Activated T-cell treated with anti-CD3 and anti-CD28 coated beads, Interleukin-2, amount 50 U/mL, for 4 hours (primary cell): ENCODE results near the gene CHST9. TPM values are rescaled to one million over a fixed set of nuclear protein-coding genes. Genes with fewer than 3 reads are reported as not detected.
"Not testable (repeated sequence)": the region's sequence is repeated elsewhere in the genome, so short reads cannot be mapped to it uniquely, and the experiment has no call there.

Experiments used
- ATAC-seq, 2 donors: fragments of 200-7000 bp; cut with Tn5 transposase; one replicate each; pipeline ENCODE4 v1.10.0; 2021
- DNase-seq: peaks from one replicate; pipeline ENCODE4 v3.0.0-alpha.2; 2020
- H3K27me3 Mint-ChIP-seq: one replicate; pipeline ENCODE4 v1.8.0; 2021; ENCODE audit warnings: low read depth, mixed read lengths
- H3K36me3 Mint-ChIP-seq: one replicate; pipeline ENCODE4 v1.8.0; 2022; ENCODE audit warnings: mixed read lengths; ENCODE audit not compliant: insufficient read depth
- H3K4me1 Mint-ChIP-seq: one replicate; pipeline ENCODE4 v1.8.0; 2021; ENCODE audit warnings: low read depth, mixed read lengths
- H3K4me3 Mint-ChIP-seq: one replicate; pipeline ENCODE4 v1.8.0; 2021; ENCODE audit warnings: mild to moderate bottlenecking, moderate library complexity, mixed read lengths
- H3K9me3 Mint-ChIP-seq: one replicate; pipeline ENCODE4 v1.8.0; 2021; ENCODE audit warnings: mixed read lengths
- total RNA-seq, 3 donors: library from RNA; stranded (reverse); gene quantifications; one replicate each; pipeline ENCODE4 v1.2.1, GENCODE V29; 2021

The CHST9 gene
- total RNA-seq, 3 donors from 2014 or later, result not detected

DNA sequence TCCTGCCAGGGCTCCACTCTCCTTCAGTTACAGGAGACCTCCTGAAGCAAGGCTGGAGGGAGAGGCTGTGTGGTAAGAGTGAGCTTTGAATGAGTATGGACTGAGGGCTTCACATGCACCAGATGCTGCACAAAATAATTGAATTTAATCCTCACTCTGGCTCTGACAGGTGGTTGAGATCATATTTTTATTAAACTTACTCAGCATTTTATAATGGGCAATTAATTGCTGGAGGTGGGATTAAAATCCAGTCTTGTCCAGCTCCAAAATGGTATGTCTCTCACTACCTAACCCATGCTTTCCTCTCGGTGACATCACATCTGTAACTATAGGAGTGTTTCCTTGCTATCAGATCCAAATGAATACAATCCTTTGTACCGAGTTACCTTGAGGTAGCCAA is 253.4 kb downstream of the CHST9 start:
- no peak overlapping the region for H3K4me3 Mint-ChIP-seq
- ATAC-seq (no peak), DNase-seq (no peak)
- no peaks in the 10 kb centered on the region for H3K27me3 Mint-ChIP-seq
- peaks cover 3% of the 10 kb centered on the region for H3K9me3 Mint-ChIP-seq
- H3K4me1 Mint-ChIP-seq, result no peaks in the 10 kb centered on the region
- H3K36me3 Mint-ChIP-seq, result no peaks in the 10 kb centered on the region

DNA sequence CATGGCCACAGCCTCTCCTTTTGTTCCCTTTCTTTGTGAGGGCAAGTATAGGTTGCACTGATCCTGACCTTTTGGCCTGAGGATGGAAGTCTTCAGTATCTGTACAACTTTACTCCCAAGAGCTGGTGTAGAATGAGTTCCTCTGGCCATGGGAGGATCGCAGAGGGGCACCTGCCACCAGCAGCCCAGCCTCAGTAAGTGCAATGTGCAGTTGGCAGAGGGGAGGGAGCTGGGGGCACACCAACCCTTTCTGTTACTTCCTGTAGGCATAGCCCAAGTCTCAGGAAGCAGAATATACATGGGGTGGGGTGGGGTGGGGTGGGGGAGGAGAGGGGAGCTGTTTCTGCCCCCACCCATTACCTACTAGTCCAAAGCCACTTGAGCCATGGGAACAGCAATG is 254.5 kb downstream of the CHST9 start:
- ATAC-seq (no peak), DNase-seq (no peak)
- Mint-ChIP-seq H3K4me1 (no peaks in the 10 kb centered on the region), H3K4me3 (no peak overlapping the region), H3K36me3 (no peaks in the 10 kb centered on the region), H3K27me3 (no peaks in the 10 kb centered on the region), H3K9me3 (peaks cover 3% of the 10 kb centered on the region)

DNA sequence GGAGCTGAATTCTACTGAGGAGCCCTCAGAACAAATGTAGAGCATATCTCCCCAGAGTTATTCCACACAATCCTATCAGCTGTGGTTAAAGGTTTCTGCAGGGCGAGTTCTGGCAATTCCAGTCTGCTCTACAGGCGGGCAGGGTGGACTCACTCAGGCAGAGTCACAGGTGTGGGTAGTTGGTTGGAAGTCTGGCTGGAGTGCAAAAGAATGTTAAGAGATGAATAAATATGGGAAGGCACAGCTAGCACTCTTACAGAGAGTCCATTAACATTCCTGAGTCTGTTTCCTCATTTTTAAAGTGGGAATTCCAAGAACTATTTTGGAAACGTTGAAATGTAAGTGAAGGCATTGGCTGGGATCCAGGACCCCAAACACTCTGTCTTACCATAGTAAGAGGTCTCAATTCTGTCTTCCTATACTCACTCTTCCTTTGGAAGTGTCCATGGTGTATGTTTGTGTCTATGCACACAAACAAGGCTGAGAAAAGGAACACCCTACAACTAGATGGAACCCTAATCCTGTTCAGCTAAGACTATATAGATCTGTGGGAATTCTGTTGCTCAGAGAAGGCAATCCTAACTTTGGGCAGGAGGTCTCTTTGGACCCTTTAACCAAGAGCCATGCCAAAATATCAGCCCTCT is 256.3 kb downstream of the CHST9 start:
- Mint-ChIP-seq H3K4me3 (no peak overlapping the region), H3K9me3 (peaks cover 3% of the 10 kb centered on the region), H3K36me3 (no peaks in the 10 kb centered on the region), H3K27me3 (no peaks in the 10 kb centered on the region), H3K4me1 (no peaks in the 10 kb centered on the region)
- DNase-seq, result no peak
- ATAC-seq, result no peak

DNA sequence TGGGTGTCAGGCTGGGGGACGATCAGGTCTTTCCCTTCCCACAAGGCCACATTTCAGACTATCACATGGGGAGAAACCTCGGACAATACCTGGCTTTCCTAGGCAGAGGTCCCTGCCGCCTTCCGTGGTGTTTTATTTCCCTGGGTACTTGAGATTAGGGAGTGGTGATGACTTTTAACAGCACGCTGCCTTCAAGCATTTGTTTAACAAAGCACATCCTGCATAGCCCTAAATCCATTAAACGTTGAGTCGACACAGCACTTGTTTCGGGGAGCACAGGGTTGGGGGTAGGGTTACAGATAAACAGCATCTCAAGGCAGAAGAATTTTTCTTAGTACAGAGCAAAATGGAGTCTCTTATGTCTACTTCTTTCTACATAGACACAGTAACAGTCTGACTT is 257.3 kb downstream of the CHST9 start:
- not testable (repeated sequence) for H3K27me3 Mint-ChIP-seq, ATAC-seq, H3K36me3 Mint-ChIP-seq, H3K9me3 Mint-ChIP-seq, DNase-seq, H3K4me1 Mint-ChIP-seq, H3K4me3 Mint-ChIP-seq

DNA sequence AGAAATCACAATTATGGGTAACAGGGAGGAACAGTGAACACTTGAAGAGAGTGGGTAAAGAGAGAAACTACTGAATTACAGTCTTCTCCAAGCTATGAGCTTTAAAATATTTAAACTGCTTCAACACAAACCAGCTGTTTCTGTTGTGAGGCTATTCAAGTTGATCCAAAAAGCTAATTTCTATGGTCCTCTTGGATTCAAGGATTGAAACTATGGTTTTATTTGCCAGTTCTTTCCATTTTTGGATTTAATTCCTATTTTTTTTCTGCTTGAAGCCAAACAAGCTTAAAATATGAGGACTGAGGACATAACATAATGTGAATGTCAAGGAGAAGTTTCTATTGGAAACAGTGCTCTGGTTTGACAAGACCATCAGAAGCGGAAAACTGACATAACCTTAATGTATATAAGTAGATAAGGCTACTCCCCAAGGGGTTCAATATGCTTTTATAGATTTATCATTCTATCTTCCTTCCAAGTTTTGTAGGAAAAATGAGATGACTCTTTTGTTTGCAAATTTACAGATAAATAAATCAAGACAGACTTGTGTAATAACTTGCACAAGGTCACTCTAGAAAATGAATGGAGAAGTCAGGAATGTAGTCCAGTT is 258.9 kb downstream of the CHST9 start:
- ATAC-seq (no peak), DNase-seq (no peak)
- H3K9me3 Mint-ChIP-seq, result peaks cover 7% of the 10 kb centered on the region
- H3K27me3 Mint-ChIP-seq, result no peaks in the 10 kb centered on the region
- H3K4me3 Mint-ChIP-seq, result no peak overlapping the region
- H3K36me3 Mint-ChIP-seq, result no peaks in the 10 kb centered on the region
- H3K4me1 Mint-ChIP-seq, result no peaks in the 10 kb centered on the region

DNA sequence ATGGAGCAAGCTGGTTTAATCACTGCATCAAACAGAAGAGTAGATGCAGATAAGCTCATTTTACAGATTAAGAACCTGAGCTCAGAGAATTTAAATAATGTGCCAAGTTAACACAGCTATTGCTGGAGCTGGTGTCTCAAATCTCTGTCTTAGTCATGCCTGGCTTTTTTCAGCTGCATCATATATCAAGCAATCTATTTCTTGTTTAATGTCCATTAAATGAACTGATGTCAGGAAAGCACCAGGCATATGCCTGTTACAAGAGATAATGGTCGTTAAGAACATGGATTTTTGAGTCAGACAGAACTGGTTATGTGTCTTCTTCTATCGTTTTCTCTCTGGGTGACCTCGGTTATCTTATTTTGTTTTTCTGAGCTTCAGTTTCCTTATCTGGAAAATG is 259.8 kb downstream of the CHST9 start:
- DNase-seq (no peak), ATAC-seq (no peak)
- Mint-ChIP-seq H3K4me1 (no peaks in the 10 kb centered on the region), H3K9me3 (peaks cover 7% of the 10 kb centered on the region), H3K4me3 (no peak overlapping the region), H3K36me3 (no peaks in the 10 kb centered on the region), H3K27me3 (no peaks in the 10 kb centered on the region)

DNA sequence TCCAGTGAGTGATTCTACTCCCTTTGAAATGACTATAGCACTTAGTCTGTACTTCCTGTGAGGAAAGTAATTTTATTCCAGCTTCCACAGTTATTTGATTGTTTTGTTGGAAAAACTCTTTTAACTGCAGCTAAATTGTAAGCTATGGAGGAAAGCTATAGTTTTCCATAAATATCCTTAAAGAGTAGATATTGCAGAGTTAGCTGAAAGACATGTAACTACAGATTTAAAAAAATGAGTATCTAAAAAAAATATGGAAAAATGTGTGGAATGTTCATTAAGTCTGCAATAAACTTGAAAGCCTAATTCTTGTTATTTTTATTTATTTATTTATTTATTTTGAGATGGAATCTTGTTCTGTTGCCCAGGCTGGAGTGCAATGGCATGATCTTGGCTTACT is 262.8 kb downstream of the CHST9 start:
- Mint-ChIP-seq H3K4me3 (no peak overlapping the region), H3K27me3 (no peaks in the 10 kb centered on the region), H3K9me3 (peaks cover 3% of the 10 kb centered on the region), H3K36me3 (no peaks in the 10 kb centered on the region), H3K4me1 (no peaks in the 10 kb centered on the region)
- no peak for DNase-seq
- ATAC-seq, result no peak

DNA sequence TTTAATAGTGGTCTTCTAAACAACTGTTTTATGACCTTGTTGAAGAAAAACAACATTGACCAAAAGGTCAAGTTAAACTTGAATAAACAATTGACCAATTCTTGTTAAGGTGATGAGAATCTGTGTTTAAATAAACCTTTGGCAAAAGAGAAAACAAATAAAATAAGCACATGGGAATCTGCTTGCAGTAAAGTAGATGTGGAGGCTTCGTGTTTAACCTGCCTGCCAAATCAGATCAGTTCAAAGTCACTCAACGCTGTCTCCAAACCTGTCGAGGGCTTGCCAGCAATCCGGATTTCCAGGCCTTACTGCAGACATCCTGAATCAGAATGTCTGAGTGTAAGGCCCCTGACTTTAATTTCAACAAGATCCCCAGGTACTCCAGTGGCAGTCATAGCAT is 264.5 kb downstream of the CHST9 start:
- Mint-ChIP-seq H3K4me3 (no peak overlapping the region), H3K4me1 (no peaks in the 10 kb centered on the region), H3K9me3 (peaks cover 7% of the 10 kb centered on the region), H3K36me3 (no peaks in the 10 kb centered on the region), H3K27me3 (no peaks in the 10 kb centered on the region)
- no peak for ATAC-seq
- no peak for DNase-seq

DNA sequence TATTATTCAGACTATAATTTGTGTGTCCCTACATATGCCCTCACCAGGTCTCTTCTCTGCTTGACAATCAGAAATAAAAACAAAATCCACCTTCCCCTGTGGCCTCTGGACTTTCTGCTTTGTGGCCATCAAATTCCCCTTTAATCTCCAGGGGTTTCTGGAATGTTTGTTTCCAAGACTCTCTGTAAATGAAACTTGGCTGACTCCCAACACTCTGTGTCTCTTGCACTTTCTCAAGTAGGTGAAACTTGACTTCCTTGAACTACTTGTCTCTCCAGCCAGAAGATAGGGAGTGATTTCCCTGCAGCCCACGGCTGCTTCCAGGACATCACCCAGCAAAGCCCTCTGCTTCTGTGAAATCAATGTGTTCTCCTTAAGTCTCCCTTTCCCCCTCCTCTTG is 265.5 kb downstream of the CHST9 start:
- H3K4me1 Mint-ChIP-seq, result no peaks in the 10 kb centered on the region
- H3K27me3 Mint-ChIP-seq, result no peaks in the 10 kb centered on the region
- ATAC-seq (no peak), DNase-seq (no peak)
- no peaks in the 10 kb centered on the region for H3K36me3 Mint-ChIP-seq
- no peak overlapping the region for H3K4me3 Mint-ChIP-seq
- H3K9me3 Mint-ChIP-seq, result peaks cover 8% of the 10 kb centered on the region

DNA sequence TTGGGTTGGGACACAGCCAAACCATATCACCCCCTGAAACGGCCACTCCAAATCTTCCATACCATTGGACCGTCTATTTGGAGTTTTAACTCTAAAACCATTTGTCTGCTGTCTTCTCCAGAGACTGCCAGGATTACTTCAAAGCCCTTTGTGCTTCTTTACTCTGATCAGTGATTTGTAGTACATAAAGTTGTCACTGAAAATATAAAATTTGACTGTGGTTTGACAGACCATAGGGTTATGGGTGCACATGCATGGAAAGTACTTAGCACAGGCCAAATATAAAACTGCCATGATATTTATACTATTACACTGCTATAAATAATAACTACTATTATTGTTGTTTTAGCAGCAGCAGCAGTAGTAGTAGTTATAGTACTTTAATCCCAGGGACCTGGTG is 265.9 kb downstream of the CHST9 start:
- Mint-ChIP-seq H3K4me1 (no peaks in the 10 kb centered on the region), H3K36me3 (no peaks in the 10 kb centered on the region)

DNA sequence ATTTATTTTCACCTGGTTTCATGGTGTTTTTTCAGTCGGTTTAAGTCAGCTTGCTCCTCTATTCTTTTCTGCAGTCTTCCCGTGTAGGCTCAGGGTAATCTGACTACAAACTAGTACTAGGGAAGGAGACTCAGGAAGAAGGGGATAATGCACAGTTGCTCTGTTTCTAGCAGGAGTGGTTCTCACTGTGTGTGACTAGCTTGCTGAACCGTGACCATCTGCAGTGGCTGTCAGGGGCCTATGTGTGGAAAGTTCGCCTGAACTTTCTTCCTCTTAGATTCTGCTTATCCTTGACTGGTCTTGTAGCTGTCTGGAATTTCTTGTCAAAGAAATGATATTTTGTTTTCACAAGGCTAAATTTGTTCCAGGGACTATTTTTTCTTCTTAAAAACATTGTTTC is 273.3 kb downstream of the CHST9 start:
- no peak for DNase-seq
- Mint-ChIP-seq H3K4me1 (no peaks in the 10 kb centered on the region), H3K36me3 (no peaks in the 10 kb centered on the region), H3K9me3 (peaks cover 8% of the 10 kb centered on the region), H3K4me3 (no peak overlapping the region), H3K27me3 (no peaks in the 10 kb centered on the region)
- ATAC-seq, result no peak

More for the DNA sequence above, 265.9 kb downstream of the CHST9 start:
- Mint-ChIP-seq H3K4me3 (no peak overlapping the region), H3K27me3 (no peaks in the 10 kb centered on the region), H3K9me3 (peaks cover 10% of the 10 kb centered on the region)
- ATAC-seq (no peak), DNase-seq (no peak)

DNA sequence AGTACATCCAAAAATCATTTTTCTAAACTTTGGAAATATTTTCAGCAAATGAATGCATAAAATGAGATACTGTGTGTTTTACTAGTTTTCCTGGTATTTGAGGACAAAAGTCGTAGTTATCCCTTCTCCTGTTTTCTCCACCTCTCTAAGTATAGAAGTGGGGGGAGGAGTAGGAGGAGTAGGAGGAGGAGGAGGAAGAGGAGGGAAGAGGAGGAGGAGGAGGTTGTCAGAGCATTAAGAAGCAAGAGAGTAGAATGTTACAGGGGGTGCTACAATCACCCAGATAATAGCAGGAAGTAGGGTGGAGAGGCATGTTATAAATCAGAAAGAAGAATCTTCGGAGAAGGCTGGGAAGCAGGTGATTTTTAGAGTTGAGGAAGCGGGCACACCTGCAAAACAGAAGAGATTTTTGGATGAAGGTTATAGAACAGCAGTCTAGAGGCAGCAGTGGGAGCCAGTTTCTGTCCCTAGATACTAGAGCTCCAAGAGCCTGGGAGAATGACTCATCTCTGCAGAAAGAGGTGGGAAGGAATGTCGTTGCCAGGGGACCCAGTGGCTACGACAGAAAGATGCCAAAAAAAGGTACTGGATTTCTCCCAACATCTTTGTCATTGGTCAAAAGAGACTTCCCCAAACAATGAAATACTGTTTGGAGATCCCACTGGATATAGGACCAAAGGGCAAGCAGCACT is 275.4 kb downstream of the CHST9 start:
- ATAC-seq, result no peak
- Mint-ChIP-seq H3K9me3 (peaks cover 10% of the 10 kb centered on the region), H3K27me3 (no peaks in the 10 kb centered on the region), H3K36me3 (no peaks in the 10 kb centered on the region), H3K4me1 (no peaks in the 10 kb centered on the region), H3K4me3 (no peak overlapping the region)
- DNase-seq, result no peak

DNA sequence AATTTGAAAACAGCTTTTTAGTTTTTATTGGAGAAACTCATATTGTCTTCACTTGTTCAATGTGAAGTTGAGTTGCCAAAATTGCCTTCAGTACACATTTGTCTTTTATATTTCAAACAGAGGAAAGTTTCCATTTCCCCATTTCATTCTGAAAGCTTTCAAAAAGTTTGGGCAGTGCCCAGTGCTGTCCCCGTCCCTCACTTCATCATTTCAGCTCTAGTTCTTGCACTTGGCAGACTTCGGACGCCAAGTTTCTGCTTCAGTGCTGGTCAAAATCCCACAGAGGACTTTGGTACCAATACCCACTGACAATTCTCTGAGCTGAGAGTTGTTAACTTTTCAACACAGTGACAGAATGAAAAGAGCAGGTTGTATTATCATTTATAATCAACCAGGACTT is 276.2 kb downstream of the CHST9 start:
- Mint-ChIP-seq H3K4me1 (no peaks in the 10 kb centered on the region), H3K4me3 (no peak overlapping the region), H3K9me3 (peaks cover 14% of the 10 kb centered on the region), H3K27me3 (no peaks in the 10 kb centered on the region), H3K36me3 (no peaks in the 10 kb centered on the region)
- ATAC-seq, result no peak
- no peak for DNase-seq

DNA sequence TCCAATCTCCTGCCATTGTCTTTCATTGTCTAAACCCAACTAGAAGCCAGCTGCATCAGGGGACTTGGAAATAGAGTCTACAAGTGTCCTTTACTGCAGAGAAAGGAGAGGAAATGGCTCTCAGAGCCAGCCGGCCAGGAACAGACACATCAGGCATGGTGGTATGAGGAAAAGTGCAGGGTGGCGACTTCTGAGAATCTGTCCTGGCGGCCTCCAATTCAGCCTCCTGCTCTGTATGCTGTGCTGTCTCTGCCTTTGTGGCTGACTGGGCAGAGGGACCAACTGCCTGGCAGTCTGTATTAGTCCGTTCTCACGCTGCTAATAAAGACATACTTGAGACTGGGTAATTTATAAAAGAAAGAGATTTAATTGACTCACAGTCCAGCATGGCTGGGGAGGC is 282.8 kb downstream of the CHST9 start:
- DNase-seq (no peak), ATAC-seq (no peak)

DNA sequence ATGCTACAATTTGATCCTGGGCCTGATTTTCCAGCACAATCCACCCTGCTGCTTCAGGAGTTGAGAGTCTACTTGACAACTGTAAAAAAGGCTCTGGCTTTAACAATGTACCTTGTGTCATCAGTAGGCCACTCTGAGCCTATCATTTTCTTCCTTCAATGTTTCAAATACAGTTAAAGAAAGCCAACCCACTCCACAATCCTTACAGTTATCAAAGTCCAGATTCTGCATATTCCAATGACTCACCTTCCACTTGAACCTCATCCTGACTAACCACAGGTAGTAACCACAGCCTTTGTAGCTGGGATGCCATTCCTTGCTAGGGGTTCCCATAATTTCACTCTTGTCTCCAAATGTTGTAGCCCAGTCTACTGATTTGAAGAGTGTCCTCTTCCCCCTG is 284.1 kb downstream of the CHST9 start:
- Mint-ChIP-seq H3K4me3 (no peak overlapping the region), H3K27me3 (no peaks in the 10 kb centered on the region), H3K4me1 (no peaks in the 10 kb centered on the region), H3K9me3 (peaks cover 16% of the 10 kb centered on the region), H3K36me3 (no peaks in the 10 kb centered on the region)
- no peak for ATAC-seq
- no peak for DNase-seq

More for the DNA sequence above, 282.8 kb downstream of the CHST9 start:
- Mint-ChIP-seq H3K27me3 (no peaks in the 10 kb centered on the region), H3K4me1 (no peaks in the 10 kb centered on the region), H3K4me3 (no peak overlapping the region), H3K36me3 (no peaks in the 10 kb centered on the region), H3K9me3 (peaks cover 22% of the 10 kb centered on the region)
